HUES48 (cell line): ENCODE measurements around the gene PNPT1.
A peak's percentile ranks its signal among the peaks of the same experiment; 100 is the strongest.

ENCODE experiments used
- H3K27ac ChIP-seq: one replicate; pipeline ENCODE4 v1.7.0; 2013; ENCODE audit warnings: low read depth, low read length, inconsistent platforms
- H3K27me3 ChIP-seq: 2 replicates; pipeline ENCODE4 v1.6.1; 2013; ENCODE audit warnings: mild to moderate bottlenecking, low read length; ENCODE audit not compliant: control insufficient read depth, insufficient read depth
- H3K36me3 ChIP-seq: 2 replicates; pipeline ENCODE4 v1.6.1; 2013; ENCODE audit warnings: low read length; ENCODE audit not compliant: control insufficient read depth, insufficient read depth
- H3K4me1 ChIP-seq: 2 replicates; pipeline ENCODE4 v1.6.1; 2013; ENCODE audit warnings: mild to moderate bottlenecking, low read length; ENCODE audit not compliant: control insufficient read depth, insufficient read depth
- H3K4me3 ChIP-seq: 2 replicates; pipeline ENCODE4 v1.5.1; 2013; ENCODE audit warnings: mild to moderate bottlenecking, low read depth, low read length
- H3K9ac ChIP-seq: 2 replicates; pipeline ENCODE4 v1.6.1; 2013; ENCODE audit warnings: mild to moderate bottlenecking, low read depth, low read length, moderate library complexity
- H3K9me3 ChIP-seq: 2 replicates; pipeline ENCODE4 v1.6.1; 2013; ENCODE audit warnings: low read length; ENCODE audit not compliant: control insufficient read depth, insufficient read depth

Gene PNPT1

GRCh38 chr2:55668956-55669355 lies 24.7 kb downstream of the PNPT1 start:
- Histone ChIP-seq H3K36me3 (peaks cover 79% of the 10 kb centered on the region), H3K27me3 (no peaks in the 10 kb centered on the region), H3K9ac (no peak overlapping the region), H3K4me1 (no peaks in the 10 kb centered on the region), H3K27ac (no peak overlapping the region), H3K4me3 (no peak overlapping the region), H3K9me3 (no peaks in the 10 kb centered on the region)

DNA sequence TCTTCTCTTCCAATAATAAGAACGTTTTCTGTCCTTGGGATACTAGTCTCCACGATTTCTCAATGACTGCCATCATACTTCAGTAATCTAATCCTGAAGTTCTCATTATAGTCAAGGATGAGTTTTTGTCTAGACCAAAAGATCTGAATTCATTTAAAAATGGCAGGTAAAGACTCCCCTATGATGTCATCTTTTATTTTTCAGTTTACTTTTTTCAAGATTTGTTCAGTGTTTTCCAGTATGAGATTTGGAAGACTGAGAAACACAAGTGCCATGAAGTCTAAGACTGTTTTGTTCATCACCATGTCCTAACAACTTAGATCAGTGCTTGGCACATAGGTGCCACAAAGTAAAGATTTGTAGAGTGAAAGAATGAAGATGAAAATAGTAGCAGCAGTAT lies 40.4 kb downstream of the PNPT1 start:
- H3K4me3 ChIP-seq = no peak overlapping the region

DNA sequence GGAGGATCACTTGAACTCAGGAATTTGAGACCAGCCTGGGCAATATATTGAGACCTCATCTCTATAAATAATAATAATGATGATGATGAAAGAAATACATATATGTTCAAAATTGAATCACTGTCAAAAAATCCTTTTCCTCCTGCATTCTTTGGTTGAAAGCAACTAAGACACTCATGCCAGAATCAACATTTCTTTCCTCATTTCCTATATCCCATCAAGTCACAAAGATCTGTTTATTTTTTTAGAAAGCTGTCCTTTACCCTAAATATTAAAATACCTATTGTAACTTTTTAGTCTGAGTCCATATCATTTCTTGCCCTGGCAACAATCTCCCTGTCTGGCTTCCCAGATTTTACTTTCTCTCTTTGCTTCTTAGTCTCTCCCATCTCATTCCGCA lies 44.4 kb downstream of the PNPT1 start:
- H3K27me3 ChIP-seq = no peaks in the 10 kb centered on the region
- no peaks in the 10 kb centered on the region for H3K4me1 ChIP-seq
- H3K27ac ChIP-seq = no peak overlapping the region
- H3K36me3 ChIP-seq = peaks cover 75% of the 10 kb centered on the region
- H3K4me3 ChIP-seq = no peak overlapping the region
- H3K9me3 ChIP-seq = no peaks in the 10 kb centered on the region; the same call in 1 of the 2 replicates
- H3K9ac ChIP-seq = no peak overlapping the region

More for the DNA sequence above, 40.4 kb downstream of the PNPT1 start:
- H3K9ac ChIP-seq = no peak overlapping the region
- H3K36me3 ChIP-seq = peaks cover 68% of the 10 kb centered on the region
- H3K27me3 ChIP-seq = no peaks in the 10 kb centered on the region
- H3K27ac ChIP-seq = no peak overlapping the region
- H3K9me3 ChIP-seq = no peaks in the 10 kb centered on the region; the same call in 1 of the 2 replicates
- peaks cover 6% of the 10 kb centered on the region; the same call in 1 of the 2 replicates for H3K4me1 ChIP-seq

GRCh38 chr2:55636831-55637230 lies 56.8 kb downstream of the PNPT1 start:
- no peaks in the 10 kb centered on the region for H3K4me1 ChIP-seq
- no peaks in the 10 kb centered on the region for H3K9me3 ChIP-seq
- H3K27me3 ChIP-seq = no peaks in the 10 kb centered on the region
- H3K4me3 ChIP-seq = no peak overlapping the region
- H3K9ac ChIP-seq = no peak overlapping the region
- H3K36me3 ChIP-seq = peaks cover 78% of the 10 kb centered on the region
- no peak overlapping the region for H3K27ac ChIP-seq

GRCh38 chr2:55628931-55629330 lies 64.7 kb downstream of the PNPT1 start:
- no peaks in the 10 kb centered on the region for H3K27me3 ChIP-seq
- H3K4me1 ChIP-seq = no peaks in the 10 kb centered on the region
- H3K36me3 ChIP-seq = peaks cover 12% of the 10 kb centered on the region
- no peak overlapping the region for H3K4me3 ChIP-seq
- H3K9me3 ChIP-seq = no peaks in the 10 kb centered on the region
- no peak overlapping the region for H3K27ac ChIP-seq
- H3K9ac ChIP-seq = no peak overlapping the region

DNA sequence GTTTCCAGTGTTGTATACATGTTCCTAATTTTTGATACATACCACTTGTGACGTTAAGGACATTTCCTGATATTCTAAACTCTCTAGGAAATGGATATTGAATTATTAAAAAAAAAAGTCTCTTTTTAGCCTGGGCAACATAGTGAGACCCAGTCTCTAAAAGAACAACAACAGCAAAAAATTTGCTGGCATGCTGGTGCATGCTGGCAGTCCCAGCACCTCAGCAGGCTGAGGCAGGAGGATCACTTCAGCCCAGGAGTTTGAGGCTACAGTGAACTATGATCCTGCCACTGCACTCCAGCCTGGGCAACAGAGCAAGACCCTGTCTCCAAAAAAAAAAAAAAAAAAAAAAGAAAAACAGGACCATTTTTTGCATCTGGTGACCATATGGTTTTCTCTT lies 65.7 kb downstream of the PNPT1 start:
- Histone ChIP-seq H3K36me3 (peaks cover 3% of the 10 kb centered on the region; the same call in 1 of the 2 replicates), H3K27ac (no peak overlapping the region), H3K4me3 (no peak overlapping the region), H3K27me3 (no peaks in the 10 kb centered on the region), H3K4me1 (no peaks in the 10 kb centered on the region), H3K9ac (no peak overlapping the region), H3K9me3 (no peaks in the 10 kb centered on the region)

GRCh38 chr2:55621802-55622201 lies 71.8 kb downstream of the PNPT1 start:
- Histone ChIP-seq H3K9me3 (no peaks in the 10 kb centered on the region), H3K4me3 (no peak overlapping the region), H3K36me3 (0 out of 2 replicates have a peak, but pooled peaks cover 4% of the 10 kb centered on the region), H3K9ac (no peak overlapping the region), H3K4me1 (peaks cover 2% of the 10 kb centered on the region; the same call in 1 of the 2 replicates), H3K27ac (no peak overlapping the region), H3K27me3 (no peaks in the 10 kb centered on the region)

GRCh38 chr2:55620123-55620779 lies 73.4 kb downstream of the PNPT1 start:
- Histone ChIP-seq H3K36me3 (peaks cover 6% of the 10 kb centered on the region), H3K27me3 (no peaks in the 10 kb centered on the region), H3K27ac (no peak overlapping the region), H3K9ac (no peak overlapping the region), H3K4me1 (peaks cover 6% of the 10 kb centered on the region; the same call in 1 of the 2 replicates), H3K4me3 (no peak overlapping the region), H3K9me3 (no peaks in the 10 kb centered on the region)

DNA sequence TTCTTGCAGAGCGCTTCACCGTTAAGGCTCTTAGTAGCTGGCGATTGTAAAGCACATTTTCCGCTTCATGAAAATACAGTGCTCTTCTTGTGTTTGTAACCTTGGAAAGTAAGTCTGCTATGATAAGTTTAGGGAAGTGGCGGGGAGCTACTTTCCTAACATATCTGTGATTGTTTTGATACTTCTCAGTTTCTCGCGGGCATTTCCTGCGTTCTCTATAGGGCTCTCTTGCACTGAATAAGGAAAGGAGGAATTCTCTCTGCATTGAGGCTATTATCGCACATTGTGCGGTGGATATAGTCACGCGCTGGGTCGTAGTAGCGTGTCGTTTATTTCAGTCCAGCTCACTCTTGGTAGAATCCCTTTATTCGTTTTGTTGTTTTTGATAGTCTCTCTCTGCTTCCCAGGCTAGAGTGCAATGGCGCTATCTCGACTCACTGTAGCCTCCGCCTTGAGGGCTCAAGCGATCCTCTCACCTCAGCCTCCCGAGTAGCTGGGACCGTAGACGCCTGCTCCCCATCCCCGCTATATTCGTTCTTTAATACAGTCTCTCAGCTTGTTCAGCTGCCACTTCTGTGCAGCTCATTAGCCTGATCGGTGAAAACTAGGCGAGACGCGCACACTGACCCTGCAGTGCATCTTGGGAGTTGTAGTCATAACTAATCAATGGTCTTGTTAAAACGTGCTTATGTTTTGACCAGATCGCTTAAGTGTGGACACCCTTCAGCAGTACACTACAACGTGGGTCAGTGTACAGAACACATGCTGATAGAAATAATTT lies 75.2 kb downstream of the PNPT1 start:
- Histone ChIP-seq H3K9ac (peak overlapping the region; percentile 85), H3K27ac (peak overlapping the region; percentile 94), H3K36me3 (peaks cover 24% of the 10 kb centered on the region), H3K4me1 (peaks cover 6% of the 10 kb centered on the region; the same call in 1 of the 2 replicates), H3K27me3 (no peaks in the 10 kb centered on the region), H3K9me3 (no peaks in the 10 kb centered on the region), H3K4me3 (peak overlapping the region; percentile 91)

DNA sequence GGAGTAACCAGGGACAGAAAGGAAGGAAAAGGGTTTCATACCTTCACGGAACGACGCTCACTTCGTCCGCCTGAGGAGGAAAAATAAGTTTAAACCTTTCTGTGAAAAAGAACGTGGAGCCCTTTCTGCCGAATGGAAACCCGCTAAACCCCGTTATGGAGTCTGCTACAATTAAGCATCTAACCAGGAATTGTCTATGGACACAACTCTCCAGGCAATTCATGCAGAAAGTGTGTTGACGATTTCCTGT lies 75.7 kb downstream of the PNPT1 start:
- H3K9ac ChIP-seq = peak overlapping the region; percentile 85
- H3K27ac ChIP-seq = peak overlapping the region; percentile 94
- peak overlapping the region; percentile 91 for H3K4me3 ChIP-seq
- H3K4me1 ChIP-seq = peaks cover 6% of the 10 kb centered on the region; the same call in 1 of the 2 replicates
- H3K27me3 ChIP-seq = no peaks in the 10 kb centered on the region
- H3K9me3 ChIP-seq = no peaks in the 10 kb centered on the region
- peaks cover 29% of the 10 kb centered on the region for H3K36me3 ChIP-seq
